Measurements from ENCODE around the gene LMAN1. TPM values are rescaled to one million over a fixed set of nuclear protein-coding genes. Genes with fewer than 3 reads are reported as not detected.

LMAN1 gene
- total RNA-seq, 4 donors from 2014 or later = 64.0 to 80.4 (median 68.5) TPM

GRCh38 chr18:59286341-59286740 lies 72.7 kb downstream of the LMAN1 start:
- H3K4me3 ChIP-seq = no peak overlapping the region
- WGBS, 2 donors (ENCODE audit: low coverage in 1 of 2) = 45 to 48% methylated on average over 6 of the region's 6 CpGs
- peaks cover 41% of the 10 kb centered on the region for H3K27me3 ChIP-seq
- ATAC-seq = no peak
- no peaks in the 10 kb centered on the region for H3K4me1 ChIP-seq
- no peaks in the 10 kb centered on the region for H3K36me3 ChIP-seq
- TF ChIP-seq CTCF (IDR thresholded peaks at IDR 0.05) (no peak), POLR2AphosphoS5 (IDR thresholded peaks at IDR 0.05) (no peak), POLR2A (IDR thresholded peaks at IDR 0.05) (no peak), EP300 (IDR thresholded peaks at IDR 0.05) (no peak)
- no peaks in the 10 kb centered on the region for H3K9me3 ChIP-seq
- no peak overlapping the region for H3K27ac ChIP-seq

GRCh38 chr18:59282341-59282740 lies 76.7 kb downstream of the LMAN1 start:
- no peak for ATAC-seq
- peaks cover 65% of the 10 kb centered on the region for H3K27me3 ChIP-seq
- WGBS, 2 donors (ENCODE audit: low coverage in 1 of 2) = 77% methylated on average over 9 to 10 of the region's 11 CpGs
- no peak overlapping the region for H3K27ac ChIP-seq
- H3K36me3 ChIP-seq = no peaks in the 10 kb centered on the region
- H3K4me1 ChIP-seq = no peaks in the 10 kb centered on the region
- H3K9me3 ChIP-seq = no peaks in the 10 kb centered on the region
- no peak overlapping the region for H3K4me3 ChIP-seq
- TF ChIP-seq POLR2A (IDR thresholded peaks at IDR 0.05) = no peak
- TF ChIP-seq EP300 (IDR thresholded peaks at IDR 0.05) = no peak
- no peak for TF ChIP-seq POLR2AphosphoS5 (IDR thresholded peaks at IDR 0.05)
- no peak for TF ChIP-seq CTCF (IDR thresholded peaks at IDR 0.05)

- H3K4me3 ChIP-seq = no peak overlapping the region
- H3K36me3 ChIP-seq = no peaks in the 10 kb centered on the region
- TF ChIP-seq POLR2A (IDR thresholded peaks at IDR 0.05) (no peak), EP300 (IDR thresholded peaks at IDR 0.05) (no peak), CTCF (IDR thresholded peaks at IDR 0.05) (no peak), POLR2AphosphoS5 (IDR thresholded peaks at IDR 0.05) (no peak)
- no peak overlapping the region for H3K27ac ChIP-seq
- 32% methylated on average over 1 of the region's 1 CpG; no CpG with 5 or more reads in 1 of the 2 donors for WGBS, 2 donors (ENCODE audit: low coverage in 1 of 2)
- no peaks in the 10 kb centered on the region for H3K4me1 ChIP-seq
- H3K9me3 ChIP-seq = no peaks in the 10 kb centered on the region
- H3K27me3 ChIP-seq = peaks cover 90% of the 10 kb centered on the region
- no peak for ATAC-seq
Measured at GRCh38 chr18:59279722-59280121, 79.3 kb downstream of the LMAN1 start.

- H3K27ac ChIP-seq = no peak overlapping the region
- H3K4me1 ChIP-seq = peaks cover 0 to 1% (median 0%) of the 10 kb centered on the region in 3 donors
- TF ChIP-seq POLR2A (IDR thresholded peaks at IDR 0.05) (no peak), CTCF (IDR thresholded peaks at IDR 0.05) (no peak), EP300 (IDR thresholded peaks at IDR 0.05) (no peak), POLR2AphosphoS5 (IDR thresholded peaks at IDR 0.05) (no peak)
- WGBS, 2 donors (ENCODE audit: low coverage in 1 of 2) = 62 to 100% methylated on average over 2 to 3 of the region's 3 CpGs
- no peak overlapping the region for H3K4me3 ChIP-seq
- no peak for ATAC-seq
- H3K27me3 ChIP-seq = peaks cover 93% of the 10 kb centered on the region
- no peaks in the 10 kb centered on the region for H3K36me3 ChIP-seq
- no peaks in the 10 kb centered on the region for H3K9me3 ChIP-seq
Measured at GRCh38 chr18:59279193-59279592, 79.9 kb downstream of the LMAN1 start.

GRCh38 chr18:59278793-59279192 lies 80.3 kb downstream of the LMAN1 start:
- Histone ChIP-seq H3K4me3 (no peak overlapping the region), H3K4me1 (peaks cover 0 to 5% (median 1%) of the 10 kb centered on the region in 3 donors), H3K27ac (no peak overlapping the region), H3K27me3 (peaks cover 93% of the 10 kb centered on the region), H3K36me3 (no peaks in the 10 kb centered on the region), H3K9me3 (no peaks in the 10 kb centered on the region)
- TF ChIP-seq POLR2AphosphoS5 (IDR thresholded peaks at IDR 0.05) (no peak), EP300 (IDR thresholded peaks at IDR 0.05) (no peak)
- no peak for ATAC-seq
- WGBS, 2 donors (ENCODE audit: low coverage in 1 of 2) = 51 to 77% methylated on average over 5 of the region's 5 CpGs

Other genes with a start within 250 kb of the LMAN1 start
- 10 to 100 TPM; 14.7 to 25.2 (median 21.6) TPM for gene SEC11C, start 219.4 kb downstream of the LMAN1 start, total RNA-seq
- 1 to 10 TPM in 1 of 4 donors, not detected in 3; 4.8 TPM for gene GRP, start 139.1 kb downstream of the LMAN1 start, total RNA-seq
- not detected for gene RAX, start 85.8 kb downstream of the LMAN1 start, total RNA-seq
- gene CPLX4, start 40.6 kb downstream of the LMAN1 start, total RNA-seq = not detected